PC-3 (cell line): ENCODE results near the gene PTPRD.

Experiments used
- CTCF ChIP-seq: fragments of 300-600 bp; sonication (generic); conservative IDR thresholded peaks from 2 replicates; pipeline ENCODE4 v1.5.1; 2017; ENCODE audit warnings: antibody characterized with exemption, low read depth, mild to moderate bottlenecking, low read length
- EZH2 ChIP-seq: fragments of 300-600 bp; sonication (generic); IDR thresholded peaks from one replicate; pipeline ENCODE4 v1.6.1; 2017; ENCODE audit warnings: antibody characterized with exemption, mild to moderate bottlenecking, low read length; ENCODE audit not compliant: unreplicated experiment

- TF ChIP-seq CTCF, result no peak
- TF ChIP-seq EZH2, result no peak
These were observed 2052.0 kb downstream of the PTPRD start for GRCh38 chr9:8560560-8561525.
